SKM-1 (cell line): ENCODE measurements around the gene PCCA.
"Not testable (repeated sequence)": the region's sequence is repeated elsewhere in the genome, so short reads cannot be mapped to it uniquely, and the experiment has no call there.

Experiments used
- DNase-seq: peaks from one replicate; lab custom pipeline; 2025; ENCODE audit not compliant: unreplicated experiment; lab: John Stamatoyannopoulos, UW

PCCA gene

DNA sequence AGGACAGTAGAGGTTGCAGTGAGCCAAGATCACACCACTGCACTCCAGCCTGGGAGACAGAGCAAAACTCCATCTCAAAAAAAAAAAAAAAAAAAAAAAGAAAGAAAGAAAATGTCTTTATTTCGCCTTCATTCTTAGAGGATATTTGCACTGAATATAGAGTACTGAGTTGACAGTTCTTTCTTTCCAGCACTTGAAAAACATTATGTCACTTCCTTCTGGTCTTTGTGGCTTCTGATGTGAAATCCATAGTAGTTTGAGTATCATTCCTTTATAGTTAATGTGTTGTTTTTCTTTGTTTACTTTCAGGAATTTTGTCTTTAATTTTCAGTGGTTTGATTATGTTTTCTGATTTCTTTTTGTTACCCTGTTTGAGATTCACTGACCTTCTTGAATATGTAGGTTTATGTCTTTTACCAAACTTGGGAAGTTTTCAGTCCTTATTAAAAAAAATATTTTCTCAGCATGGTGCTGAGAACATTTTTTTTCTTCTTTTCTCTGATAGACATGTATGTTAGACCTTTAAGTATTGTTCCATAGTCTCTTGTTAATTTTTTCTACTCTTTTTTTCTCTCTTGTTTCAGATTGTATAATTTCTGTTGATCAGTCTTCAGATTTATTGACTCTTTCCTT, 50.1 kb downstream of the PCCA start:
- no peak for DNase-seq

- DNase-seq = no peak
Measured at GRCh38 chr13:100139817-100140216, 50.9 kb downstream of the PCCA start.

- no peak for DNase-seq
Measured at GRCh38 chr13:100140441-100140840, 51.5 kb downstream of the PCCA start.

- DNase-seq = not testable (repeated sequence)
Measured at GRCh38 chr13:100141461-100141961, 52.6 kb downstream of the PCCA start.

DNA sequence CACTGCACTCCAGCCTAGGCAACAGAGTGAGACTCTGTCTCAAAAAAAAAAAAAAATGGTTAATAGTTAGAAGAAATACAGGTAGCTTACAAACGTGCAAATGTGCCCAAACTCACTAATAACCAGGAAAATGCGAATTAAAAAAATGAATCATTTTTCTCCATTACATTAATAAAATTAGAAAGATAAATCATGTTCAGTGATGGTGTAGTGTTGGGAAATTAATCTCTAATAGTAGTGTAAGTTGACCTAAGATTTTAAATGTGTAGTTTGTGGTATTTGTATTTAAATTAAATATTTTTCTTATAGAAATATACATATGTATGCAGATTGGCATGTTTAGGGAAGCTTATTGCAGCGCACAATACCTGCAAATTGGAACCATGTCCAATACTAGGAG, 57.6 kb downstream of the PCCA start:
- no peak for DNase-seq

- DNase-seq = no peak
Measured at GRCh38 chr13:100147825-100148224, 58.9 kb downstream of the PCCA start.

- DNase-seq = no peak
Measured at GRCh38 chr13:100148422-100148821, 59.5 kb downstream of the PCCA start.

DNA sequence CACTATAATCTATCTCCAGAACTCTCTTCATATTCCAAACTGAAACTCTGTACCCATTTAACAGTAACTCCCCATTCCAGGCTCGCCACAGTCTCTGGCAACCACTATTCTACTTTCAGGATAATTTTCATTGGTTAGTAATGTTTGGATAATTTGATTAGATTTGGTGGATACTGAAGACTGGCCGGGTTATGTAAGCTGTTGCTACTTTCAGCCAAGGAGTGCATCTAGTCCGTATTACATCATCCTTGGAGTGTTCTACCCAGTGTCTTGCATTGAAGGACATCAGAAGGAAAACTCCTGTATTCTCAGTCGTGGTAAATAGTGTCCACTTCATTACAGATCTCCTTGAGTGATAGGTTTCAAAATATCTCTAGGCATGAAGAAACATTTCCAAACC, 60.5 kb downstream of the PCCA start:
- no peak for DNase-seq

GRCh38 chr13:100150711-100151110, 61.8 kb downstream of the PCCA start:
- DNase-seq = not testable (repeated sequence)

DNA sequence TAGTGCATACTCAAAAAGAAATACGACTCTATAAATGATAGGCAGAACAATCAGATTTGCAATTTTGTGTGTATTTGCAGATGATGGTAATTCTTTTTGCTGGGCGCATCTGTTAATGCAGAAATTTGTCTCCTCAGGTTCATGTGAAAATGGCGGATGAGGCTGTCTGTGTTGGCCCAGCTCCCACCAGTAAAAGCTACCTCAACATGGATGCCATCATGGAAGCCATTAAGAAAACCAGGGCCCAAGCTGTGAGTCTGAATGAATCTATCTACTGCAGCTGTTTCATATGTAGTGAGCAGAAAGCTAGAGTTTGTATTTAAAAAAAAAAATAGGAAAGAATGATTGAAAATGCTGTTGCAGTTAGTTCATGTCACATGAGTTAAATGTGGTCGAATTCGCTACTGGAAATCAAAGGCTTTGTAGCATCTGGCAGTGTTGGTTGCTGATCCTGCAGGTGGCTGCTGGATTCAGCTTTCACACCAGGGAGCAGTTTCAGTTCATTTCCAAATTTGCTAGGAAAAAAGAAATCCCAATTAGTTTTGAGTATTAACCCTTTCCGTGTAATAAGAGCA, 66.0 kb downstream of the PCCA start:
- no peak for DNase-seq

GRCh38 chr13:100156788-100157187, 67.9 kb downstream of the PCCA start:
- DNase-seq = no peak

DNA sequence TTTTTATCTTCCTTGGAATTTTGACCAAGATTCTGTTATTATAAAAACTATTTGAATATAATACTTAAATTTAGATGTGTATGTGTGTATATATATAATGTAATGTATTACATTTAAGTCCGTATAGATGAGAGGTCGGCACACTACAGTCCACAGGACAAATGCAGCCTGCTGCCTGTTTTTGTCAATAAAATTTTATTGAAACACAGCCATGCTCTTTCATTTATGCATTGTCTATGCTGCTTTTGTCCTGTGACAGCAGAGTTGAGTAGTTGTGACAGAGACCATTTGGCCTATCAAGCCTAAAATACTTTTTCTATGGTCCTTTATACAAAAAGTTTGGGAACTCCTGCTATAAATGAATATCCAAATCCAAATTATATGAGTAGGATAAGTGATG, 69.7 kb downstream of the PCCA start:
- DNase-seq = no peak

DNA sequence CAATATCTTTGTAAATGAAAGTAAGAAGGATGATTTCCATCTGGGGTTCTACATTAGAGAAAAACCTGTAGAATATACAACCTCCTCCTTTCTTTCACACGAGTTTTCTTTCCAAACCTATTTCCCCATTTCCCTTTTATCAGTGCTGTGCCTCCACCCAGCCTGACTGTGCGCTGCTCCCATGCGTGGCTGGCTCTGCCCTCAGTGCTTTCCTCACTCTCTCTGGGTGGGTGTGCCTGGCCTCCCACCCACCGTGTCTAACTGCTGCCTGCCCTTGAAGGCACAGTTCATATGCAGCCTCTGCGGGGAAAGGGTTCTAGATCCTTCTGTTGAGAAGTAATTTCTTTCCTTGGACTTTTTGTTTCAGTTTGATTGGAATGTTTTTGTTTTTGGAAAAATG, 70.7 kb downstream of the PCCA start:
- DNase-seq = no peak

DNA sequence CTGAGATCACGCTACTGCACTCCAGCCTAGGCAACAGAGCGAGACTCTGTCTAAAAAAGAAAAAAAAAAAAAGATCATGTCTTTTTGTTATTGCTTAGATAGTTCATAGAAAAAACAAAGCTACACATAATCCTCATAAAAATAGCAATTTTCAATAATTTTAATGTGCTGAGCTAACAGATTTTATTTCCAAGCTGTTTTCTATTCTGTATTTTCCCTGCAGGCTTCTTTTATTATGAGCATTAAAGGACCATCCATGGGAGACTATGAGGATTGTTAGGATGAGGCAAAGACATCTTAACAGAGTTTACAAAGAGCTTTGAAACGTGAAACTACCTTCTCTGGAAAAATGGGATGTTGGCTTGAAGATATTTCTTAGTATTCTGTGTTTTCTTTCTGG, 71.6 kb downstream of the PCCA start:
- no peak for DNase-seq

GRCh38 chr13:100163375-100163774, 74.5 kb downstream of the PCCA start:
- DNase-seq = no peak

- DNase-seq = no peak
Measured at GRCh38 chr13:100173203-100173602, 84.3 kb downstream of the PCCA start.

- DNase-seq = not testable (repeated sequence)
Measured at GRCh38 chr13:100174455-100174854, 85.6 kb downstream of the PCCA start.

- DNase-seq = no peak
Measured at GRCh38 chr13:100175078-100175802, 86.3 kb downstream of the PCCA start.

GRCh38 chr13:100175803-100176182, 86.9 kb downstream of the PCCA start:
- DNase-seq = no peak

DNA sequence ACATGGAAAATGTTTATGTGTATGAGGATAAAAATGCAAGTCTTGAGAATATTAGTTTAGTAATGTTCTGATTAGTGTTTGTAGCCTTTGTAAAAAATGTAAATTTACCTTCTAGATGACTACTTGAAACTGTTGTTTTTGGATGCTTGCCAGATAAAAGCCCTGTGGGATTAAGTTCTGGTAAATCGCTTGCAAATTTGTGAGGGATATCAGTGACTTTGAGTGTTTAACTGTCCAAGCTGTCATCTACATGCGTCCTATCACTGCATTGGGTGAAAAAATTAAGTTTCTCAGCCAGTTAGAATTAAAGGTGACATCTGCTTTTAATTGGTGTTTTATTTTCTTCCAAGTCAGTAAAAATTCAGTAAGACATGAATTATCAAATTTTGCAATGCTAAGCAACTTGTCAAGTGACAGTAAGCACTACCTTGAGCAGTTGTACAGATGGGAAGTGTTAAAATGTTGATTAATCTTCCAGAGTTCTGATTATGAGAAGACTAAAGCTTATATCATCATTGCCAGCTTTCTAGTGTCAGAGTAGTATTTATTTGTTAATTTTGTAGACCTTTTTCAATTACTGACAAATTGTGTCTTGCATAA, 88.0 kb downstream of the PCCA start:
- no peak for DNase-seq

DNA sequence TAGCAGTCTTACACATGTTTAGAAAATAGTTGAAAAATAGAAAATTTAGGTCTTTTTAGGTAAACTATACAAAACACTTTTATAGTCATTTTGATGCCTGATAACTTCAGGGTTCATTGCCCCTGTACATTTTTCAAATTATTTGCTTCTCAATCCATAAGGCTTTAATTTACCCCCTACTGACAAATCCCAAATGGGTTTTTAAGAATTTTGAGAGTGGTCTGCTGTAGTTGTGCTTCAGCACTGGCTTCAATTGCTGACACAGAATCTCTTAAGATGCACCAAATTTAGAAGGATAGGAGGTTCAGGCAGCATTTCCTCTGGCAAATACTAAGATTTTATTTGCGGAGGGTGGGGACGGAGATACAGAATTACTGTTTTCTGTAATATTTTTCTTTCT, 89.4 kb downstream of the PCCA start:
- DNase-seq = no peak

DNA sequence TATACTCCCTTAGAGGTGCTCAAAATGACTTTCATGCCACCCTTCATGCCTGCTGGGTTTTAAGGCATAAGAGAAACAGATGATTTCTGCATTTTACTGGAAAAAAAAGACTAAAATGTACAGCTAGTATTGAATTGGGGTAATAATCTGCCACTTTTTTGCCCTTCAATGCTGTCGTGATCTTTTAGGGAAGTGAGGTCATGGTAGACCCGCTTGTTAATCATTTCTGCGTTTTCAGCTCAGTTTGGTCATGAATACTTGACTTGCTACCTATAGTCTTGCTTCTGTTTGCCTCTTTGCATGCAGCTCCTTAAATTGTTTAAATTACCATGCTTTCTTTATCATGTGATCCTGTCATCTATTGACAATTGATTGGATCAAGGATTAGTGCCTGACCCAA, 90.4 kb downstream of the PCCA start:
- DNase-seq = no peak
